Activated B cell treated with CpG ODN at 0.5 μM for 24 hours (primary cell): ENCODE results near the gene ASCL2. TPM values are rescaled to one million over a fixed set of nuclear protein-coding genes. Genes with fewer than 3 reads are reported as not detected.

Experiments
- ATAC-seq: fragments of 200-7000 bp; cut with Tn5 transposase; one replicate; pipeline ENCODE4 v1.10.0; 2021; ENCODE audit warnings: low read depth, mild to moderate bottlenecking, moderate library complexity
- CTCF ChIA-PET: fragments of 350-600 bp; sonication (Branson Sonifier 250); formaldehyde crosslinking; loops from one replicate; lab custom pipeline; 2021; ENCODE audit warnings: antibody characterized with exemption; lab: Charles Lee
- POLR2A ChIA-PET: fragments of 350-600 bp; sonication (Branson Sonifier 250); formaldehyde crosslinking; loops from one replicate; lab custom pipeline; 2021; ENCODE audit warnings: antibody characterized with exemption; lab: Charles Lee
- DNase-seq: peaks from one replicate; pipeline ENCODE4 v3.0.0; 2022
- H3K27ac Mint-ChIP-seq: one replicate; pipeline ENCODE4 v1.8.0; 2020; ENCODE audit warnings: mixed read lengths
- H3K27me3 Mint-ChIP-seq: one replicate; pipeline ENCODE4 v1.8.0; 2021; ENCODE audit warnings: mixed read lengths
- H3K36me3 Mint-ChIP-seq: one replicate; pipeline ENCODE4 v1.8.0; 2021; ENCODE audit warnings: low read depth, mixed read lengths
- H3K4me1 Mint-ChIP-seq: one replicate; pipeline ENCODE4 v1.8.0; 2021; ENCODE audit warnings: mixed read lengths
- H3K4me3 Mint-ChIP-seq: one replicate; pipeline ENCODE4 v1.8.0; 2020; ENCODE audit warnings: mild to moderate bottlenecking, mixed read lengths
- H3K9me3 Mint-ChIP-seq: one replicate; pipeline ENCODE4 v1.8.0; 2020; ENCODE audit warnings: mixed read lengths
- intact Hi-C: fragments of 100-400 bp; cut with micrococcal nuclease; formaldehyde crosslinking; loops from one replicate; pipeline ENCODE4 v1.15.1; 2024
- total RNA-seq: library from RNA; stranded (reverse); gene quantifications from 2 replicates; pipeline ENCODE4 v1.2.3, GENCODE V29; 2022
- TF ChIP-seq, protein P1 (sequence below): fragments of 200-600 bp; IDR thresholded peaks from one replicate; pipeline ENCODE4 v1.8.0; 2022; ENCODE audit warnings: antibody characterized with exemption, mild to moderate bottlenecking

The ASCL2 gene
- total RNA-seq, 1 donor from 2014 or later, result 1.3 TPM

DNA sequence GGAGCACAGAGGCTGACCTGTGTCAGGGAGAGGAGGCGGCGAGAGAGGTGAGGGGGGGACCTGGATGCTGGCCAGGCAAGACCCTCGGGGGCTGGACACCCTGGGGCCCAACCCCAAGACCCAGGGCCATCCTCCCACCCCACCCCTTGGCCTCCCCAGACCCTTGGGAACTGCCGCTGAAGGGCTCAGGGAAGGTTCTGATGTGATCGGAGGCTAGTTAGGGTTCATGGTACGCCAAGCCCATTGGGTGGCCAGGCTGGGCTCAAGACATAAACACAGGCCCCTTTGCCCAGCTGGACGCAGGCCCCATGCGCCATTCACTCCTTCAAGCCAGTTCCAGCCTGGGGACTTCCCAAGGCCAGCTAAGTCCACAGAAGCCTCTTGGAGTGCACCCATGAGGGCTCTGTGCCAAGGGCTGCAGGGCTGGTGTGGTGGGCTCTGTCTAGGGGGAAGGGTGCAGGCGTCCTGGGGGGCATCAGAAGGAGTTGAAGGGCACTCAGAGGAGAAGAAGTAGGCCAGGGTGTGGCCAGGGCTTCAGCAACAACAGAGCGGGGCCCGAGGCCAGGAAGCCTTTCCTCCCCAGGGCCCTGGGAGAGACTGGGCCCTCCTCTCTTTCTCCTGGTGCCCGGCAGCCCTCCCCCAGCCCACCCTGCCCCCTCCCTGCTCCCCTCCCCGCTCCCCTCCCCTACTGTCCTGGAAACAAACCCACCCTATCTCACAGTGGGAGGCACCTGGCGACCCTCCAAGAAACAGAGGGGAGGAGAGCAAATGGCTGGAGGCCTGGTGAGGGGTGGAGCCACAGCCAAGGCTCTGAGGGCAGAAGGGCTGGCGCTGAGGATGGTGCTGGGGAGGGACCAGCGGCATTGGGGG, 44.4 kb upstream of the ASCL2 start:
- no peaks in the 10 kb centered on the region for H3K9me3 Mint-ChIP-seq
- POLR2A ChIA-PET, result interaction anchor here (0.6 kb wide), 1 partner anchor 735 kb away, joined by 3 read pairs; no protein-coding TSS in a partner anchor
- ATAC-seq, result no peak
- H3K4me3 Mint-ChIP-seq, result no peak overlapping the region
- intact Hi-C loops, result no loop called here
- CTCF ChIA-PET, result no interaction called here
- no peak overlapping the region for H3K27ac Mint-ChIP-seq
- no peak for DNase-seq
- H3K4me1 Mint-ChIP-seq, result no peaks in the 10 kb centered on the region
- peaks cover 2% of the 10 kb centered on the region for H3K36me3 Mint-ChIP-seq
- no peaks in the 10 kb centered on the region for H3K27me3 Mint-ChIP-seq
- TF ChIP-seq, protein P1, sequence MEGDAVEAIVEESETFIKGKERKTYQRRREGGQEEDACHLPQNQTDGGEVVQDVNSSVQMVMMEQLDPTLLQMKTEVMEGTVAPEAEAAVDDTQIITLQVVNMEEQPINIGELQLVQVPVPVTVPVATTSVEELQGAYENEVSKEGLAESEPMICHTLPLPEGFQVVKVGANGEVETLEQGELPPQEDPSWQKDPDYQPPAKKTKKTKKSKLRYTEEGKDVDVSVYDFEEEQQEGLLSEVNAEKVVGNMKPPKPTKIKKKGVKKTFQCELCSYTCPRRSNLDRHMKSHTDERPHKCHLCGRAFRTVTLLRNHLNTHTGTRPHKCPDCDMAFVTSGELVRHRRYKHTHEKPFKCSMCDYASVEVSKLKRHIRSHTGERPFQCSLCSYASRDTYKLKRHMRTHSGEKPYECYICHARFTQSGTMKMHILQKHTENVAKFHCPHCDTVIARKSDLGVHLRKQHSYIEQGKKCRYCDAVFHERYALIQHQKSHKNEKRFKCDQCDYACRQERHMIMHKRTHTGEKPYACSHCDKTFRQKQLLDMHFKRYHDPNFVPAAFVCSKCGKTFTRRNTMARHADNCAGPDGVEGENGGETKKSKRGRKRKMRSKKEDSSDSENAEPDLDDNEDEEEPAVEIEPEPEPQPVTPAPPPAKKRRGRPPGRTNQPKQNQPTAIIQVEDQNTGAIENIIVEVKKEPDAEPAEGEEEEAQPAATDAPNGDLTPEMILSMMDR, result no peak

DNA sequence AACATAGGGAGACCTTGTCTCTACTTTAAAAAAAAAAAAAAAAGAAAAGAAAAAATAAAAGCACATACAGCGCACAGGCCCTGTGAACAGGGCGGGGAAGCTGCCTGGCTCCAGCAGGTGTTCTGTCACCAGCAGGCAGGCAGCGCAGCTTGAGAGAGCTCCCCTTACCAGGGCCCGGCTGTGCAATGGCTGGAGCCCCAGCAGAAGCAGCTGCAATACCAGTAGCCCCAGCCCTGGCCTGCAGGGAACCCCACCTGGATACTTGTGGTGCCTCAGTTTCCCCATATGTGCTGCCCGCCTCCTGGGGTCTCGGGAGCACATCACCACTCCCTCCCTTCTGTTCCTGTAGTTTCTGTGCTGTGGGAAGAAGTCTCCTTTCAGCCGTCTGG, 43.7 kb upstream of the ASCL2 start:
- H3K9me3 Mint-ChIP-seq, result no peaks in the 10 kb centered on the region
- POLR2A ChIA-PET, result interaction anchor here (0.6 kb wide), 1 partner anchor 736 kb away, joined by 3 read pairs; no protein-coding TSS in a partner anchor
- H3K36me3 Mint-ChIP-seq, result peaks cover 2% of the 10 kb centered on the region
- no peaks in the 10 kb centered on the region for H3K4me1 Mint-ChIP-seq
- H3K27ac Mint-ChIP-seq, result no peak overlapping the region
- no peak for ATAC-seq
- intact Hi-C loops, result no loop called here
- H3K4me3 Mint-ChIP-seq, result no peak overlapping the region
- TF ChIP-seq, protein P1, result no peak
- H3K27me3 Mint-ChIP-seq, result no peaks in the 10 kb centered on the region
- CTCF ChIA-PET, result no interaction called here
- DNase-seq, result no peak

DNA sequence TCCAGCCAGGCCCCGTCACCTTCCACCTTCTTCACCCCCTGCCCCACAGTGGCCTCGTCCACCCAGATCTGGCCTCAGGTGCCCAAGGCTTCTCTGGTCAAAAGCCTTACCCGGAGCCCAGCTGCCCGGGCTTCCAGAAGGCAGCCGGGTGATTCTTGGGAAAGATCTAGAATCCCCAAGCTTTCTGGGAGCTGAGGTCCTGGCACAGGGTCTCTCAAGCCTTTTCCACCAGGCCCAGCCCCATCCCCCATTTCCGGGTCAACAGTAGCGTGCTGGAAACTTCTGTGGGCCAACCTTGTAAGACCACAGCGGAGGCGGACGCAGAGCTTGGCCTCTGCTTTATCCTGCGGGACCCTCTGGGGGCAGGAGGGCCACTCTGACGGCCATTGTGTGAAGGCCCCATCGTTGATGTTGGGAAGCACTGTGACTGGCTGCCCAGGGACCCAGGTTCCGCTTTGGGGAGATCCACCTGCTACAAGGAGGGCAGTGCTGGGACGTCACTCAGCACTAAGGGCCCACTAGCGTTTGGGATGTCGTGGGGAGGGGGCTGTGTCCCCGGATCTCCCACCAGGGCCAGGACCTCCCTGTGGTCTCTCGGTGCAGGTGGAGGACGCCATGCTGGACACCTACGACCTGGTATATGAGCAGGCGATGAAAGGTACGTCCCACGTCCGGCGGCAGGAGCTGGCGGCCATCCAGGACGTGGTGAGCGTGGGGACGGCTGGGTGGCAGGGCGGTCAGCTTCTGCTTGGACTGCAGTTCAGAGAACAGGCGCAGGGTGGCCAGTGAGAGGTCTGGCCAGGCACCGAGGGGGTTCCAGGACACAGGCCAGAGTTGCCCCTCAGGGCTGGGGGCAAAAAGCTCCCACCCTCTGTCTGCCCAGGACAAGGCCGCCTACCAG, 42.9 kb upstream of the ASCL2 start:
- TF ChIP-seq, protein P1, result no peak
- Mint-ChIP-seq H3K36me3 (peaks cover 2% of the 10 kb centered on the region), H3K4me1 (no peaks in the 10 kb centered on the region), H3K27ac (no peak overlapping the region), H3K9me3 (no peaks in the 10 kb centered on the region), H3K27me3 (no peaks in the 10 kb centered on the region), H3K4me3 (no peak overlapping the region)
- POLR2A ChIA-PET, result no interaction called here
- intact Hi-C loops, result no loop called here
- DNase-seq, result no peak
- CTCF ChIA-PET, result no interaction called here
- no peak for ATAC-seq

DNA sequence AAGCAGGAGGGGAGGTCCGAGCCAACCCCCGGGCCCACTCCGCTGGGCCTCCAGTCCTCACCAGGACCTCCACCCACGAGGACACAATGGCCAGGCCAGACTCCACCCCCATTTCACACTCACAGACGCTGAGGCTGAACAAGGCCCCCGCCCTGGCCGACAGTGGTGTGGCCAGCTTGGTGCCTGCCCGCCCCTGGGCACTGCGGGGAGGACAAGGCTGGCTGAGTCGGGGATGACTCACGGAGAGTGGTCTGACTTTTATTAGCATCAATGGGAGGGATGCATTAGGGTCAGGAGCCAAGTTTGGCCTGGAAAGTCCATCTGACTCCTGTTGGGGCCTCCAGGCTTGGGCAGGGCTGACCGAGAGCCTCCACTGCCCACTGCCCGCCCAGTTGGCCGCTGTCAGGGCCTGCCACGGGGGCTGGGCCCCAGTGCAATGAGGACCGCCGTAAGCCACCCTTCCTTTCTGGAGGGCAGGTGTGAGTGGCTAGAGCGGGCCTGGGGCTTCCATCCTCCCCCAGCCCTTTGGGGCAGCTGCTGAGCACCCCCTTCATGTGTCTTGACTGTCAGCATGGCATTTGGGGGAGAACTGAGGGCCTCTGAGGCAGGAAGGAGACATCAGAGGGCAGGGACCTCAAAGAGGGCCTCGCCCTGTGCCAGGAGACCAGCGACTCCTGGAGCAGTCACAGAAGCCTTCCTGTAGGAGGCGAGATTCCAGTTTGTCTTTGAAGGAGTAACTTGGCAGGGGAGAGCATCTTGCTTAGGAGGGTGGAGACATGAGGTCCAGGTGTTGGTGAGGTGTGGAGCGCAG, 42.0 kb upstream of the ASCL2 start:
- Mint-ChIP-seq H3K4me1 (no peaks in the 10 kb centered on the region), H3K4me3 (no peak overlapping the region), H3K9me3 (no peaks in the 10 kb centered on the region), H3K27me3 (no peaks in the 10 kb centered on the region), H3K27ac (no peak overlapping the region), H3K36me3 (peaks cover 2% of the 10 kb centered on the region)
- ChIA-PET CTCF (no interaction called here), POLR2A (no interaction called here)
- TF ChIP-seq, protein P1, result no peak
- ATAC-seq, result no peak
- intact Hi-C loops, result no loop called here
- DNase-seq, result no peak
